ENCODE data around the gene CDH4.
"Not testable (repeated sequence)": the region's sequence is repeated elsewhere in the genome, so short reads cannot be mapped to it uniquely, and the experiment has no call there.

The CDH4 gene

DNA sequence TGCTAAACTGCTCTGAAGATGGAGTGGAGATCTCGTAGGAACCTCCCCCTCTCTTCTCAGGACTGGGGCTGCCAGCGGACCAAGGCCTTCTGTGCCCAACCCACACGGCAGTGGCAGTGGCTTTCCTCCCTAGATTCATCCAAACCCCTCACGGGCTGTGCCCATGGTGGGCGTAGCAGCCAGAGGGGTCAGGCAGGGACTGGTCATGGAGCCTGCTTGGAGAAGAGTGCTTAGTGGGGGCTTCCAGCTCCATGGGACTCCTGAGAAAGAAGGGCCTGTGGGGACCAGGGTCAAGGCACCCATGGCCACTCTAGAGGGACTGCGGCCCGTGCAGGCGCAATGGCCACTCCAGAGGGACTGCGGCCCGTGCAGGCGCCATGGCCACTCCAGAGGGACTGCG lies 727.0 kb downstream of the CDH4 start:
- TF ChIP-seq, protein P1, sequence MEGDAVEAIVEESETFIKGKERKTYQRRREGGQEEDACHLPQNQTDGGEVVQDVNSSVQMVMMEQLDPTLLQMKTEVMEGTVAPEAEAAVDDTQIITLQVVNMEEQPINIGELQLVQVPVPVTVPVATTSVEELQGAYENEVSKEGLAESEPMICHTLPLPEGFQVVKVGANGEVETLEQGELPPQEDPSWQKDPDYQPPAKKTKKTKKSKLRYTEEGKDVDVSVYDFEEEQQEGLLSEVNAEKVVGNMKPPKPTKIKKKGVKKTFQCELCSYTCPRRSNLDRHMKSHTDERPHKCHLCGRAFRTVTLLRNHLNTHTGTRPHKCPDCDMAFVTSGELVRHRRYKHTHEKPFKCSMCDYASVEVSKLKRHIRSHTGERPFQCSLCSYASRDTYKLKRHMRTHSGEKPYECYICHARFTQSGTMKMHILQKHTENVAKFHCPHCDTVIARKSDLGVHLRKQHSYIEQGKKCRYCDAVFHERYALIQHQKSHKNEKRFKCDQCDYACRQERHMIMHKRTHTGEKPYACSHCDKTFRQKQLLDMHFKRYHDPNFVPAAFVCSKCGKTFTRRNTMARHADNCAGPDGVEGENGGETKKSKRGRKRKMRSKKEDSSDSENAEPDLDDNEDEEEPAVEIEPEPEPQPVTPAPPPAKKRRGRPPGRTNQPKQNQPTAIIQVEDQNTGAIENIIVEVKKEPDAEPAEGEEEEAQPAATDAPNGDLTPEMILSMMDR (IDR thresholded peaks at IDR 0.05) = no peak
- Histone ChIP-seq H3K9me3 (no peaks in the 10 kb centered on the region), H3K4me3 (ENCODE audit: low read depth in 1 of 2, low read length in 1 of 2) (no peak overlapping the region), H3K36me3 (peaks cover 47% of the 10 kb centered on the region), H3K4me1 (ENCODE audit: control insufficient read depth in 1 of 2, insufficient read depth in 1 of 2, low read depth in 1 of 2, low read length in 1 of 2) (peaks cover 0 to 7% of the 10 kb centered on the region in 2 experiments), H3K27me3 (no peaks in the 10 kb centered on the region), H3K27ac (no peak overlapping the region)

DNA sequence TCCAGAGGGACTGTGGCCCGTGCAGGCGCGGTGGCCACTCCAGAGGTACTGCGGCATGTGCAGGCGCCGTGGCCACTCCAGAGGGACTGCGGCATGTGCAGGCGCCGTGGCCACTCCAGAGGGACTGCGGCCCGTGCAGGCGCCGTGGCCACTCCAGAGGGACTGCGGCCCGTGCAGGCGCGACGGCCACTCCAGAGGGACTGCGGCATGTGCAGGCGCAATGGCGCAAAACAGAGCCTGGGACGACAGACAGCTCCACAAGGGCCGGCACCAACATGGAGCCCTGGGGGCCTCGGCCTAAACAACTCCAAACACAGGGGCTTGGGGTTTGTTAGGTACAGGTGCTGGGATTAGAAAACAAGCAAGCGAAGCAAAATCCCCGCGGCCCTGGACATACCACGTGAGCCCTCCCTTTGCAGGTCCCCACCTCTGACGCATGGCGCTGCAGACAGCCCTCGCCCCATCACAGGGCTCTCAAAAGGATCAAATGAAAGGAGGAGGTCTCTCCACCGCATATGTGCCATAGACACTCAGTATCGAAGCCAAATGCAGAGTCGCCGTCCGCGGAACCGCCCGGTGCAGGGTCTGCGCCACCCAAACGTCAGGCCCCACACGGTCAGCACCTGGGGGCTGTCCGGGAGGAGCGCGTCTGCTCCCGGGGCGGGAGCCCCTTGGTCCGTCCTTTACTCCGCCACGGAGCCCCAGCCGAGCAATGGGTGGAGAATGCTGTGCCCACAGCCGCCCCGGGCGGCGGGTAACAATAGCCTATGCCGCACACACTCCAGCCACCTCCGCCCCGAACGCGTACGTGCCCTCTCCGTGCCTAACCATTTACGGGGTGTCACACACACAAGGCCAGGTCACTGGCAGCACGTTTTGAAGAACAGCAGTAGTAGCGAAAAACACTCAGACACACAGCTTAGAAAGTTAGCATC lies 727.9 kb downstream of the CDH4 start:
- no peaks in the 10 kb centered on the region for H3K27me3 ChIP-seq
- H3K4me1 ChIP-seq (ENCODE audit: control insufficient read depth in 1 of 2, insufficient read depth in 1 of 2, low read depth in 1 of 2, low read length in 1 of 2) = peaks cover 0 to 7% of the 10 kb centered on the region in 2 experiments
- no peak overlapping the region for H3K27ac ChIP-seq
- no peaks in the 10 kb centered on the region for H3K9me3 ChIP-seq
- H3K4me3 ChIP-seq (ENCODE audit: low read depth in 1 of 2, low read length in 1 of 2) = no peak overlapping the region
- H3K36me3 ChIP-seq = peaks cover 40% of the 10 kb centered on the region
- TF ChIP-seq, protein P1 (IDR thresholded peaks at IDR 0.05) = no peak

DNA sequence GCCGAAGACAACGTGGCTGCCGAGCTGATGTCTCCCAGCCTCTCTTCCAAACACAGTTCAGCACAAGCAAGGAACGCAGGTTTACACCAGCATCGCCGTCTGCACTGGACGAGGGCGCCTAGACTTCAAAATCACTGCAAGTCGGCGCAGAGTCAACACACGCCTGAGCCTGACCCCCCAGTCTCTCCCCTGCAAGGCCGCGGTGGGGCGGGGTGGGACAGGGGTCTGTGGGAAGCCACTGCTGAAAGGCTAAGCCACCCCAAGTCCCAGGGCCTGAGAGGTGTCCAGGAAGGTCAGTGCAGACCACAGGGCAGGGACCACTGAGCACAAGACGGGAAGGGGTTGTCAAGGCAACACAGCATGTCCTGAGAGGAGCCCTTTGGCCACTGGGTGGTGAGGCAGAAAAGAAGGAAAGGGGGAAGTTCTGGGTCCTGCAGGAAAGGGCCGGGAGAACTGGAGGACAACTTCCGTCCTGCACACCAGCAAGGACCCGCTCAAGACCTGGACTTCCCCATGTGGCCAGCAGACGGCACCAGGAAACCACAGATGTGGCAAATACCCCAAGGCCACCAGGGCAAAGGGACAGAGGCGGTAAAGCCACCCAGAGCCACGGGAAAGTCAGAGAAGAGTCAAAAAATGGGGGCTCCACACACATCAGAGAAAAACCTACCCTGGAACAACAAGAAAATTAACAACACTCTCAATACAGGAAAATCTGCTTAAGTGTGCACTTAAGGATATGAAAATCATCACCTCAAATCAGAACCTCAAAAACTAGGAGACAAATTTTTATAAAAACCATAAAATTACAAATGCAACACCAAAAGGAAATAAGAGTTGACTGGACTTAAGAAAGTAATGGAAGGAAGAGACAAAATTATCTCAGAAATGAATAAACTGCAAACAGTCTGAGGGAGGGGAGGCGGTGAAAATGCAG lies 728.9 kb downstream of the CDH4 start:
- Histone ChIP-seq H3K27ac (no peak overlapping the region), H3K27me3 (no peaks in the 10 kb centered on the region), H3K4me3 (ENCODE audit: low read depth in 1 of 2, low read length in 1 of 2) (no peak overlapping the region), H3K36me3 (peaks cover 40% of the 10 kb centered on the region), H3K9me3 (no peaks in the 10 kb centered on the region), H3K4me1 (ENCODE audit: control insufficient read depth in 1 of 2, insufficient read depth in 1 of 2, low read depth in 1 of 2, low read length in 1 of 2) (peaks cover 0 to 7% of the 10 kb centered on the region in 2 experiments)
- TF ChIP-seq, protein P1 (IDR thresholded peaks at IDR 0.05) = peak; percentile 42

DNA sequence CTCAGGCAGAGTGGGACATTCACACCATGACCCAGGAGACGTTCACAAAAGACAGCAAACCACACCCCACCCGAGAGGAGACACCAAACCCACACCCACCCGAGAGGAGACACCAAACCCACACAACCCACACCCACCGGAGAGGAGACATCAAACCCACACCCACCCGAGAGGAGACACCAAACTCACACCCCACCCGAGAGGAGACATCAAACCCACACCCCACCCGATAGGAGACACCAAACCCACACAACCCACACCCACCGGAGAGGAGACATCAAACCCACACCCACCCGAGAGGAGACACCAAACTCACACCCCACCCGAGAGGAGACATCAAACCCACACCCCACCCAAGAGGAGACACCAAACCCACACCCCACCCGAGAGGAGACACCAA lies 729.6 kb downstream of the CDH4 start:
- not testable (repeated sequence) for H3K27me3 ChIP-seq; H3K27ac ChIP-seq; H3K4me3 ChIP-seq (ENCODE audit: low read depth in 1 of 2, low read length in 1 of 2); H3K9me3 ChIP-seq; H3K4me1 ChIP-seq (ENCODE audit: control insufficient read depth in 1 of 2, insufficient read depth in 1 of 2, low read depth in 1 of 2, low read length in 1 of 2)
- peaks cover 35% of the 10 kb centered on the region for H3K36me3 ChIP-seq

DNA sequence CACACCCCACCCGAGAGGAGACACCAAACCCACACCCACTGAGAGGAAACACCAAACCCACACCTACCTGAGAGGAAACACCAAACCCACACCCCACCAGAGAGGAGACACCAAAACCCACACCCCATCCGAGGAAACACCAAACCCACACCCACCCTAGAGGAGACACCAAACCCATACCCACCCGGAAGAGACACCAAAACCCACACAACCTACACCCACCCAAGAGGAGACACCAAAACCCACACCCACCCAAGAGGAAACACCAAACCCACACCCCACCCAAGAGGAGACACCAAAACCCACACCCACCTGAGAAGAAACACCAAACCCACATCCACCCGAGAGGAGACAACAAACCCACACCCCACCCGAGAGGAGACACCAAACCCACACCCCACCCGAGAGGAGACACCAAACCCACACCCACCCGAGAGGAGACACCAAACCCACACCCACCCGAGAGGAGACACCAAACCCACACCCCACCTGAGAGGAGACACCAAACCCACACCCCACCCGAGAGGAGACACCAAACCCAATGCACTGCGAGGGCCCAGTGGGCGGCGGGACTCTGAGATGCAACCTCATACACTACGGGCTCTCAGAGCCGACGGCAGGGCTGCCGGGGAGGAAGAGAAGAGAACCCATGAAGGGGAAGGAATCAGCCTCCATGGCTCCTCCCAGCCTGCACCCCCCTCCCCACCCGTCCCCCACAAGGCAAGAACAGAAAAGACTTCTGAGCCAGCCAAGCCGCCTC lies 730.3 kb downstream of the CDH4 start:
- H3K36me3 ChIP-seq = peaks cover 35% of the 10 kb centered on the region
- peaks cover 0 to 7% of the 10 kb centered on the region in 2 experiments for H3K4me1 ChIP-seq (ENCODE audit: control insufficient read depth in 1 of 2, insufficient read depth in 1 of 2, low read depth in 1 of 2, low read length in 1 of 2)
- no peak overlapping the region for H3K27ac ChIP-seq
- no peak overlapping the region for H3K4me3 ChIP-seq (ENCODE audit: low read depth in 1 of 2, low read length in 1 of 2)
- TF ChIP-seq, protein P1 (IDR thresholded peaks at IDR 0.05) = no peak
- H3K27me3 ChIP-seq = no peaks in the 10 kb centered on the region
- no peaks in the 10 kb centered on the region for H3K9me3 ChIP-seq
